Esophagus squamous epithelium (tissue), 5 donors: ENCODE measurements around the gene SHQ1. TPM values are rescaled to one million over a fixed set of nuclear protein-coding genes. Genes with fewer than 3 reads are reported as not detected.

Experiments
- DNase-seq: peaks from one replicate; lab custom pipeline; 2025; lab: John Stamatoyannopoulos, UW
- H3K27ac ChIP-seq, 4 donors: fragments of 200-600 bp; sonication (generic); one replicate each; pipeline ENCODE4 v1.5.1; 2016 to 2019; ENCODE audit warnings: mild to moderate bottlenecking in 1 of 4
- H3K27me3 ChIP-seq, 4 donors: fragments of 200-600 bp; sonication (generic); 1 replicate in 3 of 4; 2 replicates in 1 of 4; pipeline versions ENCODE4 v1.5.1 to v1.6.0; 2017 to 2021; ENCODE audit warnings: antibody characterized with exemption in 1 of 4
- H3K36me3 ChIP-seq, 3 donors: fragments of 200-600 bp; sonication (generic); one replicate each; pipeline ENCODE4 v1.5.1; 2016 to 2019
- H3K4me1 ChIP-seq, 3 donors: fragments of 200-600 bp; sonication (generic); one replicate each; pipeline ENCODE4 v1.5.1; 2017 to 2019
- H3K4me3 ChIP-seq, 4 donors: fragments of 200-600 bp; sonication (generic); 1 replicate in 3 of 4; 2 replicates in 1 of 4; pipeline ENCODE4 v1.5.1; 2016 to 2019; ENCODE audit warnings: mild to moderate bottlenecking in 2 of 4, moderate library complexity in 1 of 4
- H3K9me3 ChIP-seq, 3 donors: fragments of 200-600 bp; sonication (generic); one replicate each; pipeline ENCODE4 v1.5.1; 2016 to 2019
- POLR2A ChIP-seq, 4 donors: fragments of 450-650 bp; IDR thresholded peaks; one replicate each; pipeline ENCODE4 v1.6.1; 2017; ENCODE audit warnings: antibody characterized with exemption in 4 of 4, mild to moderate bottlenecking in 4 of 4, moderate library complexity in 3 of 4
- WGBS, 2 donors: methylation state at CpG; one replicate each; pipeline ENCODE4 v1.1.5; 2018; 5-methylcytosine and 5-hydroxymethylcytosine counted together
- intact Hi-C: fragments of 100-400 bp; cut with DNase I; formaldehyde crosslinking; loops from one replicate; pipeline ENCODE4 v1.15.0; 2022
- total RNA-seq, 4 donors: library from RNA; depleted of rRNA; stranded (reverse); fragments of >200 nt; gene quantifications; one replicate each; pipeline ENCODE4 v1.1.0, GENCODE V29; 2016
- TF ChIP-seq, protein P1 (sequence below), 6 experiments: fragments of 450-650 bp in 4 of 6; fragments of 200-600 bp in 2 of 6; sonication (generic) in 2 of 6; IDR thresholded peaks; one replicate each; pipeline ENCODE4 v1.5.1; 2016 to 2019; ENCODE audit warnings: antibody characterized with exemption in 6 of 6, mild to moderate bottlenecking in 4 of 6, moderate library complexity in 4 of 6
- donor health status: DM: yes; HTN: yes; CAD: no.

SHQ1 gene
- total RNA-seq, 4 donors from 2014 or later = 6.7 to 13.4 (median 12.5) TPM

DNA sequence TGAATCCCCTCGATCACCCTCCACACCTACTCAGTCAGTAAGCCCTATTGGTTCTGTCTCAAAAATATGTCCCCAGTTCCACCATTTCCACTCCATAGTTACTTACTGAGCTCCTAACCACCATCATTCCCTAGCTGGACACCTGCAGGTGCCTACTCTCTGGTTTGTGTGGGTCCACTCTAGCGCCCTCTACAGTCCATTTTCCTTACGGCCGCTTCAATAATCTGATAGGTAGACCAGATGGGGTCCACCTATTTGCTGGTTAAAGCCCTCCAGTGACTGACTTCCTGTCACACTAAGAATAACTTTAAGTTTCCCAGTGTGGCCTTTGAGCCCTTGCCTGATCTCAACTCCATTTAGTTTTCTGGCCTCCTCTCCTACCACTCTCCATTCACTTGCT lies 44.6 kb upstream of the SHQ1 start:
- 59 to 71% methylated on average over 4 of the region's 4 CpGs for WGBS, 2 donors
- TF ChIP-seq POLR2A (IDR thresholded peaks at IDR 0.05) = no peak
- TF ChIP-seq, protein P1, sequence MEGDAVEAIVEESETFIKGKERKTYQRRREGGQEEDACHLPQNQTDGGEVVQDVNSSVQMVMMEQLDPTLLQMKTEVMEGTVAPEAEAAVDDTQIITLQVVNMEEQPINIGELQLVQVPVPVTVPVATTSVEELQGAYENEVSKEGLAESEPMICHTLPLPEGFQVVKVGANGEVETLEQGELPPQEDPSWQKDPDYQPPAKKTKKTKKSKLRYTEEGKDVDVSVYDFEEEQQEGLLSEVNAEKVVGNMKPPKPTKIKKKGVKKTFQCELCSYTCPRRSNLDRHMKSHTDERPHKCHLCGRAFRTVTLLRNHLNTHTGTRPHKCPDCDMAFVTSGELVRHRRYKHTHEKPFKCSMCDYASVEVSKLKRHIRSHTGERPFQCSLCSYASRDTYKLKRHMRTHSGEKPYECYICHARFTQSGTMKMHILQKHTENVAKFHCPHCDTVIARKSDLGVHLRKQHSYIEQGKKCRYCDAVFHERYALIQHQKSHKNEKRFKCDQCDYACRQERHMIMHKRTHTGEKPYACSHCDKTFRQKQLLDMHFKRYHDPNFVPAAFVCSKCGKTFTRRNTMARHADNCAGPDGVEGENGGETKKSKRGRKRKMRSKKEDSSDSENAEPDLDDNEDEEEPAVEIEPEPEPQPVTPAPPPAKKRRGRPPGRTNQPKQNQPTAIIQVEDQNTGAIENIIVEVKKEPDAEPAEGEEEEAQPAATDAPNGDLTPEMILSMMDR (IDR thresholded peaks at IDR 0.05) = no peak
- intact Hi-C loops = no loop called here
- no peak overlapping the region for H3K4me3 ChIP-seq
- no peaks in the 10 kb centered on the region for H3K36me3 ChIP-seq
- no peaks in the 10 kb centered on the region for H3K9me3 ChIP-seq
- peaks cover 3 to 45% (median 11%) of the 10 kb centered on the region in 3 donors for H3K4me1 ChIP-seq
- no peak for DNase-seq
- H3K27ac ChIP-seq = peak overlapping the region in 2 of 4 donors; percentile 54 to 80
- peaks cover 0 to 20% (median 0%) of the 10 kb centered on the region in 4 donors for H3K27me3 ChIP-seq

DNA sequence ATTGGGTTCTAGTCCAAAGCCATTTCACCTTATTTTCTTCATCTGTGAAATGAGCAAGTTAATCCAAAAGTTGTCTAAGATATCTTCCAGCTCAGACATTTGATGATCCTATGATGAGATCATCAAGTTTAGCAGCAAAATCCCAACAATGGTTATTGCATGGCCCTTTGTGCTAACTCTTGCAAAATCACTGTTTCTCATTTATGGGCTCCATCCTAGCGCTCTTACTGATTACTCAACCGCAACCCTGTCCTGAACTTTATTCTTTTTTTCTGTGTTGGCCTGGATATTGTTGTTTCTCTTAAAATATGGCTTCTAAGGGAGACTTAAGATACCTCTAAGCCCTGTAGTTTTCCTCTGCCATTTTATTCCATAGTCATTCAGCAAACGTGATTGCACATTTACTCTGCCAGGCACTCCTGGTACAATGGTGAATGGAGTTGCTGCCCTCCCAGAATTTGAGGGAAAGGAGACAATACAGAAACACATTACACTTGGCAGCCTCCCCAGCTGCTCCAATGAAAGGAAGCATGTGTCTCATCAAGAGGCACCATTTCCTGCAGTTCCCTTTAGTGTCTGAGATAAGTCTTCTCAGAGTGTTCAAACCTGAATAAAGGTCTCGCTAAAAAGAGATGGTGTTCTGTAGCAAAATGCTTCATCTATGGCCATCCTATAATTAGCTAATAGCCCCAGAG lies 44.0 kb upstream of the SHQ1 start:
- no peak for DNase-seq
- TF ChIP-seq, protein P1 (IDR thresholded peaks at IDR 0.05) = no peak
- TF ChIP-seq POLR2A (IDR thresholded peaks at IDR 0.05) = no peak
- no peaks in the 10 kb centered on the region for H3K36me3 ChIP-seq
- H3K27me3 ChIP-seq = peaks cover 0 to 27% (median 0%) of the 10 kb centered on the region in 4 donors
- WGBS, 2 donors = 34 to 40% methylated on average over 4 of the region's 4 CpGs
- H3K27ac ChIP-seq = peak overlapping the region; percentile 1 to 80 (median 54)
- H3K4me1 ChIP-seq = peaks cover 9 to 51% (median 15%) of the 10 kb centered on the region in 3 donors
- intact Hi-C loops = no loop called here
- no peaks in the 10 kb centered on the region for H3K9me3 ChIP-seq
- H3K4me3 ChIP-seq = no peak overlapping the region

DNA sequence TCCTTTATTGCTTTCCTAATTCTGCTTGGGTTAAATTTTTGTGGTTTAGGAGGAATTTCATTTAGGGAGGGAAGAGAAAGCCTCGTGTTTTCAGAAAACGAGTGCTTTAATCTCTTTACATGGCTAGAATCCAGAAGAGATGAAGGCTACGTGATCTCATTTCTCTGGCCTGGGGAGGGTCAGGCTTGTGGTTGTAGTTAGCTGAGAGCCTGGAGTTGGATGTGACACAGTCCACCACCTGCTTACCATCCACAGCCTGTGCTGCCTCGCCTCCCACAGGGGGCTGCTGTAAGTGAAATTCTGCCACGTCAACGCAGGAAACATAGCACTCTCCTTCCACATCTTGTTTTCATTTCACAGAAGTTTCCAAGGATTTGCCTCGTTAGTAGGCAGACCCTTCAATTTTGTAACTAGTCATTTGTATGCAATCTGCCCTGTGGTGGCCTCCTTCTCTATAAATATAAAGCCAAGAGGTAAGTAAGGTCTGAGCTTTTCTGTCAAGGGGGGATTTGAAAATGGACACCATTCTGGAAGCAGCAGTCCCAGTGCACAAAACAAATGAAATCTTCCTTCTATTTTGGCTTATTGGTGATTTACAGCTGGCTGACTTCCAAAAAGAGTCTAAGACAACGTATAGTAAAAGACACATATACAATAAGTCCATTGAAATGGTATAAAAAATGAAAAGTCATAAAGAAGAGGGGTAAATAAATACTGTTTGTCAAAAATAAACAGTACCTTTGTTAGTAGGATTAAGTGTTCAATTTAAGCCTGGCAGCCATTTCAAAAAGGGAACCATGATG lies 43.0 kb upstream of the SHQ1 start:
- 26 to 35% methylated on average over 8 of the region's 8 CpGs for WGBS, 2 donors
- Histone ChIP-seq H3K4me3 (no peak overlapping the region), H3K4me1 (peaks cover 9 to 61% (median 25%) of the 10 kb centered on the region in 3 donors), H3K27ac (peak overlapping the region in 3 of 4 donors; percentile 36 to 80 (median 73)), H3K27me3 (peaks cover 0 to 36% (median 0%) of the 10 kb centered on the region in 4 donors), H3K9me3 (no peaks in the 10 kb centered on the region), H3K36me3 (no peaks in the 10 kb centered on the region)
- TF ChIP-seq, protein P1 (IDR thresholded peaks at IDR 0.05) = no peak
- TF ChIP-seq POLR2A (IDR thresholded peaks at IDR 0.05) = no peak
- intact Hi-C loops = no loop called here
- no peak for DNase-seq

DNA sequence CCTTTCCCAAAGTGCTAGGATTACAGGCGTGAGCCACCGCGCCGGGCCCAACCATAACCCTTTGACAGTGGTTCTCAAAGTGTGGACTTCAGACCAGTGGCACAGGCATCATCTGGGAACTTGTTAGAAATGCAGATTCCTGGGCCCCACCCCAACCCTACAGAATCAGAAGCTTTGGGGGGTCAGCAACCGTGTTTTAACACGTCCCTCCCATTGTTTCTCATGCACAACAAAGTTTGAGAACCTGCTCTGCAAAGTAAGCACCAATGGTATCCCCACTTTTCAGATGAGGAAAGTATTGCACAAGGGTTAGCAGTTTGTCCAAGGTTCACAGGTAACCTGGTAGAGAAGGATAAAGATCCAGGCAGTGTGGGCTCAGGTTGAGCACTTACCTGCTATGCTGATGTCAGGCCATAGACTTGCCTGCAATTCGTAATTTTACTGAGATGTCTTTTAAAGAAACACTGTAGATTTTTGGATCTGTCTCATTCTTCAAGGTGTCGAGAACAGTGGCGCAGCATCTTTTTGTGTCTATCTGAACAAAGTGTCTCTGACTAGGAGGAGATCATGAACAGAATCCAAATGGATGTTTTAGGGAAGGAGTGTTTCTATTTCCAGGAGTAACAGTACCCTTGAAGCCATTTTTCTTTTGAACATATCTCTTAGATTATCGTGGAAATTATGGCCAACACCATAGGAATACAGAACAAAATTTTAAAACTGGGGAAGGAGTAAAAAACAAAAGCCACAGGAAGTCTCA lies 42.1 kb upstream of the SHQ1 start:
- 76 to 80% methylated on average over 6 of the region's 10 CpGs for WGBS, 2 donors

More for the DNA sequence above, 42.1 kb upstream of the SHQ1 start:
- Histone ChIP-seq H3K9me3 (no peaks in the 10 kb centered on the region), H3K4me3 (no peak overlapping the region), H3K36me3 (no peaks in the 10 kb centered on the region), H3K27ac (peak overlapping the region in 3 of 4 donors; percentile 36 to 80 (median 73)), H3K4me1 (peaks cover 9 to 61% (median 26%) of the 10 kb centered on the region in 3 donors), H3K27me3 (peaks cover 0 to 39% (median 0%) of the 10 kb centered on the region in 4 donors)
- intact Hi-C loops = no loop called here
- DNase-seq = no peak
- TF ChIP-seq POLR2A (IDR thresholded peaks at IDR 0.05) = no peak
- TF ChIP-seq, protein P1 (IDR thresholded peaks at IDR 0.05) = no peak
